HG03558 (cell line): Measurements from ENCODE around the gene SNRNP48.

Experiments
- ATAC-seq: cut with Tn5 transposase; IDR thresholded peaks from one replicate; pipeline ENCODE4 v1.9.1; 2021; ENCODE audit warnings: moderate number of reproducible peaks; ENCODE audit not compliant: unreplicated experiment; ENCODE audit errors: extremely low read depth

SNRNP48 gene, protein sequence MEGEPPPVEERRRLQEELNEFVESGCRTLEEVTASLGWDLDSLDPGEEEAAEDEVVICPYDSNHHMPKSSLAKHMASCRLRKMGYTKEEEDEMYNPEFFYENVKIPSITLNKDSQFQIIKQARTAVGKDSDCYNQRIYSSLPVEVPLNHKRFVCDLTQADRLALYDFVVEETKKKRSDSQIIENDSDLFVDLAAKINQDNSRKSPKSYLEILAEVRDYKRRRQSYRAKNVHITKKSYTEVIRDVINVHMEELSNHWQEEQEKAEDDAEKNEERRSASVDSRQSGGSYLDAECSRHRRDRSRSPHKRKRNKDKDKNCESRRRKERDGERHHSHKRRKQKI

GRCh38 chr6:7589949-7590917, at the start of gene SNRNP48:
SNRNP48 (plus strand) TSS chr6:7590198; CDS start chr6:7590258, 60 bp downstream.
- peak; percentile 97 for ATAC-seq

- ATAC-seq = no peak
Observed at GRCh38 chr6:7540595-7540994, 49.4 kb upstream of the SNRNP48 start.

- ATAC-seq = no peak
Observed at GRCh38 chr6:7541175-7542064, 48.6 kb upstream of the SNRNP48 start, which contains the start of gene DSP. DSP (plus strand) TSS chr6:7541671; CDS start chr6:7541916, 245 bp downstream.

GRCh38 chr6:7542065-7542873, 47.7 kb upstream of the SNRNP48 start:
- ATAC-seq = no peak

GRCh38 chr6:7542874-7543624, 46.9 kb upstream of the SNRNP48 start:
- ATAC-seq = no peak

GRCh38 chr6:7543789-7544424, 46.1 kb upstream of the SNRNP48 start:
- no peak for ATAC-seq

- ATAC-seq = no peak
Observed at GRCh38 chr6:7544597-7544996, 45.4 kb upstream of the SNRNP48 start.

- no peak for ATAC-seq
Observed at GRCh38 chr6:7545316-7546019, 44.5 kb upstream of the SNRNP48 start.

GRCh38 chr6:7546020-7546369, 44.0 kb upstream of the SNRNP48 start:
- ATAC-seq = no peak

DNA sequence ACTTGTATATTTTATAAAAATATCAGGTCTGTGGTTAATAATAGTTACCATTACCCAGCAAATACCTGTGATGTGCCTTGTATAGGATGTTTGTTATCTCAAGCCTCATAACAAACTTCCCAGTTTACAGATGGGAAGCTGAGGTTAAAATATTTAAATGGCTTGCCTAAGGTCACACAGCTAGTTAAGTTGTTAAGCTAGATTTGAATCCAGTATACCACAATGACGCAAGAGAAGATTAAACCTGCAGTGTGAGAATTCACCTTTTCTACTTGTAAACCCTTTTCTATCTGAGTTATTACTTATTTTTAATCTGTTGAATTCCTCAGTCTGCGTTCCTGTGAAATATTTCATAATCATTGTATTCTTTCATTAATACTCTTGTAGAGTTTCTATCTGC, 43.6 kb upstream of the SNRNP48 start:
- no peak for ATAC-seq

GRCh38 chr6:7546896-7547295, 43.1 kb upstream of the SNRNP48 start:
- ATAC-seq = no peak

GRCh38 chr6:7547315-7547714, 42.7 kb upstream of the SNRNP48 start:
- no peak for ATAC-seq

DNA sequence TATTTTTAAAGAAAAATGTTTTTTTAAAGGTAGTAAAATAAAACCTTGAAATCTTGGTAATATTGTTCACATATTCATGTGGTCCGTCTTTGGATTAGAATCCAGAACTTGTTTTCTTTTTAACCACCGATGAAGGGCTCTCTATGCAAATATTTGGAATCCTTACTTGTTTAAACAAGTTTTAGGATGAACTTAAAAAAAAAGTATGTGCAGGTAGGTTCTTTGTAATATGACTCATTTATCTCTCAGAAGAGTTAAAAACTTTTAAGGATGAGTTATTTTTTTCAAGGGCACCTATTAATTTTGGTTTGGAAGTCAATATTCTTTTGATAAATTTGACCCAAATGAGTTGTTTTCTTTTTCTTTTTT, 39.6 kb upstream of the SNRNP48 start:
- no peak for ATAC-seq

DNA sequence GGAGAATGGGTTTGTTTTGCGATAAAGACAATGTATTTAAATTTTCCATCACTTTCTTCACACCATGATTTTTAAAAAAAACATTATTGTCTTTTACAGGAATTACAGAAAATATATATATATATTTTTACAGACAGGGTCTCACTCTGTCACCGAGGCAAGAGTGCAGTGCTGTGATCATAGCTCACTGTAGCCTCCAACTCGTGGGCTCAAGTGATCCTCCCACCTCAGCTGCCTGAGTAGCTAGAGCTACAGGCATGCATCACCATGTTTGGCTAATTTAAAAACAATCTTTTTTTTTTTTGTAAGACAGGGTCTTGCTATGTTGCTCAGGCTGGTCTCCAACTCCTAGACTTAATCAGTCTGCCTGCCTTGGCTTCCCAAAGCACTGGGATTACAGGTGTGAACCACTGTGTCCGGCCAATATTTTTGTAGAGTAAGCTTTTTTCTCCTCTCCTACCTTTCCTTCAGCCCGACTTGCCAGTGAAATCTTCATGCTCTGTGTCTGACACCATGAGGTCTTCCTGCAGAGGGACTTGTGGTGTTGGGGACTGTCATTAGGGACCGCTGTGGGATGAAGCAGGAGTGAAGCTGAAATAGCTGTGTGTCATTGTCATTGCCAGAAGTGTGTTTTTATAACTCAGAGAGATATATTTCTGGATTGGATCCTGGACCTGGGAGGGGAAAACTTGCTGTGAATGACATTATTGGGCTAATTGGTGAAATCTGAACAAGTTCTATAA, 35.3 kb upstream of the SNRNP48 start:
- ATAC-seq = no peak

DNA sequence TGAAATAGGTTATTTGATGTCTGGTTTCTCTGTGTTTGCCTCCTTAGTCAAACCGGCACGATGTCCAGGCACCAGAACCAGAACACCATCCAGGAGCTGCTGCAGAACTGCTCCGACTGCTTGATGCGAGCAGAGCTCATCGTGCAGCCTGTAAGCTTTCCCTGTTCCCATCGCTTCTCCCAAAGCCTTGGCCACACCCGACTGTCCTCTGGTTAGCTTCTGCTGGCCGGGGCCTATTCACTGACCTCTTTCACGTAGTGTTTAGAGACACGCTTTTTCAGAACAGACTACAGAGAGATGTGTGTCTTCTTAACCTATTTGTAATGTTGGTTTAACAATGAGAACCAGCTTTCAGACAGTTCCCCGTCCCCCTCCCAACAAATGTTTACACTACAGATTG, 34.3 kb upstream of the SNRNP48 start:
- ATAC-seq = no peak

DNA sequence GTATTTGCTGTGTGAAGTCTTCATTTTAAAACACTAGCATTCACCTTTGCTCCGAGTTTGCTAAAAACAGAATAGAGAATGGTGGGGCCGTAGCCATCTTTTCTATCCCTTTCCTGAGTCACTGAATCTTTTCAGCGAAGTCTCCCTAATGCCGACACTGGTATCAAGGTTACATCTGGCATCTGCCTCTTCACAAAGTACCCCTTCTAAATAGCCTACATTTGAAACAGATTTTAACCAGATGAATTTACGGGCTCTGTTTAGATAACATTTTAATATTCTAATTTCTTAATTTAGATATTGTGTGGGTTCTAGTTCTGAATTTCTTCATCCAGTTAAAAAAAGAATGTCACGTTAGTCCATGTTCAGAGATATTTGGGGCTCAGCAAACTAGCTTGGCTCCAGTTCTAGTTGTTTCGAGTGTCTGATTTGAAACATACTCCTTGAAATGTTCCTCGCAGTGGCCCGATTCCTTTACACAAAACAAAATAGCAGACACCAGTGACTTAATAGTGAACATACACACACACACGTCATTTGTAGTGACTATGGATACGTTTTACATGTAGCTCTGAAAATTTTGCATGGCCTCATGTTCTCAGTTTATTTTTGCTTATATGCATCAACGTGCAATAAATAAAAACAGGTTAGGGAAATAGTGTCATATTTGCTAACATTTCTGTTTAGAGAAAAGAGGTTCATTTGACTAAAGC, 33.4 kb upstream of the SNRNP48 start:
- no peak for ATAC-seq
